HG02759 (cell line): ENCODE data around the gene THBD.

Experiments used
- ATAC-seq: cut with Tn5 transposase; IDR thresholded peaks from one replicate; pipeline ENCODE4 v1.9.1; 2021; ENCODE audit warnings: mild to moderate bottlenecking, moderate library complexity; ENCODE audit not compliant: unreplicated experiment

THBD gene

GRCh38 chr20:23049201-23050075, at the start of gene THBD:
THBD (minus strand) TSS chr20:23049672; CDS start chr20:23049504, 168 bp downstream.
- ATAC-seq: no peak

DNA sequence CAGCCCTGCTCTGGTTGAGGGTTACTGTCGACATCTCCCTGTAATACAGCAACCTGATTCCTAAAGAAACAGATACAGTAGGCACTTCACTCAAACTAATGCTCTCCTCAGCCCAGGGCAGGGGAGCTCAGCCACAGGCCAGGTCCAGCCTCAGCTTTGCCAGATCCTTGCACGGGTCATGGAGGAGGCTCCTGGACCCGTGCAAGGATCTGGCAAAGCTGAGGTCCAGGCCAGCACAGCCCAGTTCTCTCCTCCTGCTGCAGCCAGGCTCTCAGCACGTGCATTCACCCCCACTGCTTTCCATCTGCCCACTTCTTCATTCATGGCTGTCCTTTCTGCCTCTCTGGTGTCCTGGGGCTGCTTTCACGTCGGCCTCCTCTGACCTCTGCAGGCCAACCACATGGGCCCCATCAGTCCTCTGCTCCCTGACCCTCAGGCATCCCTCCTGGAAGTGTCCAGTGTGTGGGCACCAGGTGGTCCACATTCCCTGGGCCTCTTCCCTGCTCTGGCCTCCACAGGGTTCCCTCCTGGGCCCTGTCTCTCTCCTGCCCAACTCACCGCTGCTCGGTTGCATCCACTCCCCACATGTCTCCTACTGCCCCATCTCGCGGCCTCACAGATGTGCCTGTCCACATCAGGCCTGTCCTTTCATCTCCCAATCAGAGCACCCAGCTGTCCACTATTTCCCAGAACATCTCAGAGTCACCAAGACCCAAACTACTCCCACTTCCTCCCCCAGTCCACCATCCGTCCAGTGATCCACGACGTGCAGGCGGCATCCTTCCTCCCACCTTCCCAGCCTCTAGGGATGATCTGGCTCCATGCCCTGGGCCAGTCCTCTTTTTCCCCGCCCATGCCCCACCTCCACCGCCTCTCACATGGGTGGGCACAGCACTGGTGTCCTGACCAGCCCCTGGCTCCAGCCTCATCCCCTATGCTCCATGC, 48.4 kb upstream of the THBD start:
- no peak for ATAC-seq

GRCh38 chr20:23096986-23097520, 47.6 kb upstream of the THBD start:
- ATAC-seq: no peak

GRCh38 chr20:23096097-23096496, 46.6 kb upstream of the THBD start:
- no peak for ATAC-seq

- ATAC-seq: no peak
Measured at GRCh38 chr20:23095499-23095898, 46.0 kb upstream of the THBD start.

- no peak for ATAC-seq
Measured at GRCh38 chr20:23094927-23095326, 45.5 kb upstream of the THBD start.

- no peak for ATAC-seq
Measured at GRCh38 chr20:23094213-23094896, 44.9 kb upstream of the THBD start.

DNA sequence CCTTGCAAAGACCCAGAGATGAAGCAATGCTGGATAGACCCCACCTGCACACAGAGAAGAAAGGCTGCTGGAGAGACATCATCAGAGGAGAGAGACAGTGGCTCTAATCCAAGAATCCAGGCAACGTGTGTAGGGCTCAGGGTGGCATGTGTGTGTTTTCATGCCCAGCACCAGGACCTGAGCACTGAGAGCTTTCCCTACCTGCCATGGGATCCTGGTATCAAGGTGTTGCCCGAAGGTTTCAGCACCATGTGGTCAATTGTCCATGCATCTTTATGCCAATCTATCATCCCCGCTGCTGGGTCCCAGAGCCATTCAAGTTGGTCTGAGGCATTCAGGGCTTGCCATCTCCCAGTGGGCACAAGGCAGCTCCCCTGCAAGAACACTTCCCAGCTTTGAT, 44.1 kb upstream of the THBD start:
- ATAC-seq: no peak

GRCh38 chr20:23092861-23093495, 43.5 kb upstream of the THBD start:
- ATAC-seq: no peak

DNA sequence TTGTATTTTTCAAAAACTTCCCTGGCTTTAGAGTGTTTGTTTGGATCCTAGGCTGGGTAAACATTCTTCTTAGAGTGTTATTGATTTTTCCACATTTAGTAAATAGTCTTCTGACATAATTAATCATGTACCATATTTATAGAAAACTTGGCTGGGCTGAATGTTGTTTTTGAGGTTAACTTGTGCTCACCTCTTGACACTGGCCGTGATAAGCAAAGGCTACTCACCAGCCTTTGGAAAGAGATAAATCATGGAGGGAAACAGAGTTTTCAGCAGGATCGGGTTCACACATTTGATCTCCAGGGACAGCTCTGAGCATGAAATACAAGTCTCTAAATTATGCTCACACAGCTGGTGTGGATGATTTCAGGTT, 42.9 kb upstream of the THBD start:
- no peak for ATAC-seq

DNA sequence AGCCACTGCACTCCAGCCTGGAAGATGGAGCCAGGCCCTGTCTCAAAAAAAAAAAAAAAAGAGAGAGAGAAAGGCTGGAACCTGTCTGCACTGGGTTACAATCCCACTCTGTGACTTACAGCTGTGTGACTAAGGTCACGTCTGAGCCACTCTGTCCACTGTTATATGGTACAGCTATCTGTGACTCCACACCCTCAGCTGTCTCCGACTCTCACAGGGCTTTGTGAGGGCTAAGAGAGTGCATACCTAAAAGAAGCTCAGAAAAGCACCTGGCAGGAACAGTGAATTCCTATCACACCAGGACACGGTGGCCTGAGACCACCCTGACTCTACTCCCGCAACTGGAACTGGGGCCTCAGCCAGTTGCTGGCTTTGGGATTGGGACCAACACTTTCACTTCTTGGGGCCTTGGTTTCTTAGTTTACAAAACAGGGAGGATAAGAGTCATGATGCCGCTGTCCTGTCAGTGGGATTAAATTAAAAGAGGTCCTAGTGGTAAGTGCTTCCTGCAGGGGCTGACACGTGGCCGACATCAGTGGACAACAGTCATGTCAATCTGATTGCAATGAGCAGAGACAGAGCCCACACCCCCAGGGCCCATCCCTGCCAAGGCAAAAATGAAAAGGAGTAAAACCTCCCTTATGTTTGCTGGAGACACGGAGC, 42.4 kb upstream of the THBD start:
- no peak for ATAC-seq

DNA sequence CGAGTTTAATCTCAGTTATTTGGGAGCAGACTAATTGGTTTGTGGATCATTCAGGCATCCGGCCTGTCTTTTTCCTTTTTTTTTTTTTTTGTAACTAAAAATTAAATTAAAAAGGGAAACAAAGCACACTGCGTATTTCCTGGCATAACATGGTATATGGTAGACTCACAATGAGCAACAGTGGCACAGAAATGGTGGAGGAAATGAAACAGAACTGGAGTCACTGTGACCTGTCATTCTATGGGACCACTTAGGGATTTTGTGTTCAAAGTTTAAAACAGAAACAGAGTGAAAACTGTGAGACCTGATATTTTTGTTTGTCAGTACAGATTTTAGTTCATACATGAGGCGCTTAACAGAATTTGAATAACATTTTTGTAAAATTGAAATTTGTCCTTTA, 41.4 kb upstream of the THBD start:
- ATAC-seq: no peak

GRCh38 chr20:23090147-23090546, 40.7 kb upstream of the THBD start:
- no peak for ATAC-seq

DNA sequence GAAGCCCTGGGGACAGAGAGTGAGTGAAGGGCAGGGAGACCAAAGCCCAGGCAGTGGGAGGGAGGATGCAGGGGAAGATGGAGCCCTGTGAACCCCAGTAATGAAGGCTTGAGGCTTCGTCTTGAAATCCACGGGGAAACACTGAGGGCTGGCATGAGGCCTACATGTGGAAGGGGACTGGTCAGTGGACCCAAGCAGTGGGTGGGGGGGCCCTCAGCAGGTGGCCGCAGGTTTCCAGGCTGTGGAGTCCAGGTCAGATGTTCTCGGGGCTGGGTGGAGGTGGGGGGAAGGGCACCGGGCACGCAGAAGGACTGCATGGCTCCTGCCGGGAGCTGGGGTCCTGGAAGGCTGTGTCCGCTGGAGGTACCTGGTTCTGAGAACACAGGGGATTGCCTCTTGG, 39.4 kb upstream of the THBD start:
- no peak for ATAC-seq

GRCh38 chr20:23087587-23088251, 38.2 kb upstream of the THBD start:
- ATAC-seq: no peak

DNA sequence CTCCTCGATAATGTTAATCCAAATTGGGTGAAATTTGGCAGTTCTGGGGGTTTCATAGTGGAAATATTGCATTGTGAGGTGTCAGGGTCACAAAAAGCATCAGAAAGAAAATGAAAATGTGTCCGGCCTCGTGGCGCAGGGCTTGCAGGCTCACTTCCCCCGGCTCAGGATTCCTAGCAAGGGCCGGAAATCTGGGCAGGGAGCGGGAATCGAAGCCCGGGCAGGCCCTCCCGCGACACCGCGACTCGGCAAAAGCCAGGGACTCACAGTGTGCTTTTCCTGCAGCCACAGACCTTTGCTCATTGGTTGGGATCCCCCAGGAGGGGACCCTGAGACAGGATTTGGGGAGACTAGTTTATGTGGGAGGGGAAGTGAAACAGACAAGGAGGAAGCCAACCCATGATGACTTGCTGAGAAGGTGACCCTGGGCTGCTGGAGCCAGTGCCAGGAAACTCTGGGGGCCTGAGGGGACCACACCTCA, 37.5 kb upstream of the THBD start:
- no peak for ATAC-seq

DNA sequence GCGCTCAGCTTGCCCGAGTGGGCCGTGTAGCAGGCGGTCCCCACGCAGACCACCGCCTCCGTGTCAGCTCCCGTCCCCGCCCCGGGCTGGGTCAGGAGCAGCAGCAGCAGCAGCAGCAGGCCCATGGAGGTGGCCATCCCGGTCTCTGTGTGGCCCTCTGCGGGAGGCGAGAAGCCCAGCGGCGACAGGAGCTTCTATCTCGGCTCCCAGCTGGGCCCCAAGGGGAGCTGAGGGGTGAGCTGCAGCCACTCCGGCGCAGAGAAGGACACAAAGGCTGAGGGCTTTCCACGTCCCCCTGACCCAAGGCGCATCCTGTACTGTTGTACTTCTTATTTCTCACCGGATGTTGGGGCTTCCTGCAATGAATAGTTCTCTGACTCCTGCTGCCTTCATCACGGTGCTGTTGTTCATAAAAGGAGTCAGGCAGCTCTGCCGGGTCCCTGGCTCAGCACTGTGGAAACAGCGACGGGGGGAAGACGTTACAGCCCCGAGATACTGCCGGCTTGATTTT, 36.6 kb upstream of the THBD start, which contains the start of gene CD93:
Gene CD93, minus strand, starts transcription at position 269 of the 511 bp plus-strand sequence. Its CDS starts 132 bp downstream, at position 137.
- ATAC-seq: no peak

DNA sequence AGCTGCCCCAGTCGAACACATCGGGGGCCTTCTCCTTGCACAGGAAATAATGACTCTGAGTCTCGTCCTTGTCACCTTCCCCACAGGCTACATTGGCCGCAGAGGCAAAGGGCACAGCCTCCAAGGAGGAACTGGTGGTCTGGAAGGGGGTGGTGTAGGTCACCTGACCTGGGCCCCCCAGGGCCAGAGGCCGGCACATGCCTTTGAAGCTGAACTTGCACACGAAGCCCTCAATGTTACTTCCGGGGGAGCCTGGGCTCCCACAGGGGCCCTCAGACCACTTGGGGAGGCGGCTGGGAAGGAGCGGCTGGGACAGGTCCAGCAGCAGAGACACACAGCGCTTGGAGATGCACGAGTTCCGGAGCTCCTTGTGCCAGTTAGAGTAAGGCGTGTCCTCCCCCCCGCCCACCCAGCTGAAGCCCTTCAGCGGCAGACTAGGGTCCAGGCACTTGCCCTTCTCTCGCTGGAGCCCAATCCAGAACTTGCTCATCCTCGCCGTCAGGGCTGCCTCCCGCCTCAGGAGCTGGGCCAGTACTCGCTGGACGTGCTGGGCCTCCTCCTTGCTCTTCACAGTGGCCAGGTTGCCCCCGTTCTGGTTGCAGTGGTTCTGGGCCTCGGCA, 36.1 kb upstream of the THBD start:
- no peak for ATAC-seq
